Measurements from ENCODE around the gene FAM228A. TPM values are rescaled to one million over a fixed set of nuclear protein-coding genes. Genes with fewer than 3 reads are reported as not detected.

FAM228A gene
- total and polyA plus RNA-seq, 2 donors (not counting 1 experiment from before 2014, with no cell fraction given): 0.07 TPM; not detected in 1

- intact Hi-C loops (cut with micrococcal nuclease): no loop called here
- H3K36me3 ChIP-seq (replicated peaks in 1 of 2; ENCODE audit: control extremely low read depth in 1 of 2, control insufficient read depth in 1 of 2, extremely low read depth in 1 of 2, insufficient read depth in 2 of 2, low read length in 1 of 2): peaks cover 1 to 88% of the 10 kb centered on the region in 2 experiments
- H3K79me2 ChIP-seq (ENCODE audit: control insufficient read depth, insufficient read depth, low read length): no peaks in the 10 kb centered on the region
- H3K27ac Mint-ChIP-seq: peak overlapping the region; percentile 11
- H3K9ac ChIP-seq (ENCODE audit: low read length): no peak overlapping the region
- 80% methylated on average over 3 of the region's 3 CpGs for WGBS (ENCODE audit: insufficient coverage)
- H3K4me3 ChIP-seq (ENCODE audit: control extremely low read depth in 1 of 5, extremely low read depth in 1 of 5, insufficient read depth in 1 of 5, low read depth in 2 of 5, low read length in 4 of 5): no peak overlapping the region
- TF ChIP-seq EZH2 (IDR thresholded peaks at IDR 0.05; ENCODE audit: borderline replicate concordance, insufficient read depth, low read depth, low read length, poor library complexity, severe bottlenecking) (no peak), CTCF (IDR thresholded peaks at IDR 0.05) (no peak)
- H2AFZ ChIP-seq (ENCODE audit: insufficient read depth, low read depth, low read length, poor library complexity, severe bottlenecking): no peak overlapping the region
- no peaks in the 10 kb centered on the region for H3K9me3 ChIP-seq (ENCODE audit: control extremely low read depth in 1 of 3, control insufficient read depth in 2 of 3, insufficient read depth in 1 of 3, low read length in 2 of 3)
- no peak overlapping the region for H3K4me2 ChIP-seq (replicated peaks; ENCODE audit: low read depth, low read length, poor library complexity, severe bottlenecking)
- H3K4me3 Mint-ChIP-seq: no peak overlapping the region
- peak; percentile 67 for ATAC-seq (ENCODE audit: low read depth)
- H3K4me1 Mint-ChIP-seq: peaks cover 11% of the 10 kb centered on the region
- no peaks in the 10 kb centered on the region for H4K20me1 ChIP-seq (ENCODE audit: control insufficient read depth, insufficient read depth, low read length, poor library complexity, severe bottlenecking)
- ChIA-PET CTCF (interaction anchor here (0.5 to 1.6 kb wide), 4 partner anchors 52 to 390 kb away, joined by 3 to 5 read pairs (median 3); no protein-coding TSS in a partner anchor), POLR2A (no interaction called here)
- no peaks in the 10 kb centered on the region for H3K9me3 Mint-ChIP-seq (ENCODE audit: insufficient read depth)
- H3K27me3 Mint-ChIP-seq: no peaks in the 10 kb centered on the region
- no peaks in the 10 kb centered on the region for H3K27me3 ChIP-seq (replicated peaks in 1 of 4; ENCODE audit: control extremely low read depth in 1 of 4, control insufficient read depth in 3 of 4, insufficient read depth in 4 of 4, low read length in 3 of 4)
- peak; percentile 58 for DNase-seq
- H3K27ac ChIP-seq (ENCODE audit: low read length in 2 of 2): no peak overlapping the region
- no peaks in the 10 kb centered on the region for H3K4me1 ChIP-seq (ENCODE audit: control insufficient read depth in 2 of 2, insufficient read depth in 2 of 2, low read length in 2 of 2)
Observed at GRCh38 chr2:24214880-24215279, 40.0 kb downstream of the FAM228A start.

- no peak overlapping the region for H3K27ac ChIP-seq (ENCODE audit: low read length in 2 of 2)
- H3K79me2 ChIP-seq (ENCODE audit: control insufficient read depth, insufficient read depth, low read length): no peaks in the 10 kb centered on the region
- TF ChIP-seq EZH2 (IDR thresholded peaks at IDR 0.05; ENCODE audit: borderline replicate concordance, insufficient read depth, low read depth, low read length, poor library complexity, severe bottlenecking) (no peak), CTCF (IDR thresholded peaks at IDR 0.05) (no peak)
- no peaks in the 10 kb centered on the region for H3K9me3 Mint-ChIP-seq (ENCODE audit: insufficient read depth)
- ATAC-seq (ENCODE audit: low read depth) (no peak), DNase-seq (no peak)
- H3K4me1 ChIP-seq (ENCODE audit: control insufficient read depth in 2 of 2, insufficient read depth in 2 of 2, low read length in 2 of 2): no peaks in the 10 kb centered on the region
- peaks cover 4 to 64% of the 10 kb centered on the region in 2 experiments for H3K36me3 ChIP-seq (replicated peaks in 1 of 2; ENCODE audit: control extremely low read depth in 1 of 2, control insufficient read depth in 1 of 2, extremely low read depth in 1 of 2, insufficient read depth in 2 of 2, low read length in 1 of 2)
- no peaks in the 10 kb centered on the region for H3K9me3 ChIP-seq (ENCODE audit: control extremely low read depth in 1 of 3, control insufficient read depth in 2 of 3, insufficient read depth in 1 of 3, low read length in 2 of 3)
- 98% methylated on average over 18 of the region's 20 CpGs for WGBS (ENCODE audit: insufficient coverage)
- intact Hi-C loops (cut with micrococcal nuclease): no loop called here
- POLR2A ChIA-PET: no interaction called here
- no peaks in the 10 kb centered on the region for H3K27me3 ChIP-seq (replicated peaks in 1 of 4; ENCODE audit: control extremely low read depth in 1 of 4, control insufficient read depth in 3 of 4, insufficient read depth in 4 of 4, low read length in 3 of 4)
- H3K4me3 ChIP-seq (ENCODE audit: control extremely low read depth in 1 of 5, extremely low read depth in 1 of 5, insufficient read depth in 1 of 5, low read depth in 2 of 5, low read length in 4 of 5): no peak overlapping the region
- CTCF ChIA-PET: interaction anchor here (0.5 kb wide), 1 partner anchor 416 kb away, joined by 4 read pairs; no protein-coding TSS in a partner anchor
- peaks cover 4% of the 10 kb centered on the region for H3K4me1 Mint-ChIP-seq
- no peak overlapping the region for H2AFZ ChIP-seq (ENCODE audit: insufficient read depth, low read depth, low read length, poor library complexity, severe bottlenecking)
- H3K4me2 ChIP-seq (replicated peaks; ENCODE audit: low read depth, low read length, poor library complexity, severe bottlenecking): no peak overlapping the region
- no peak overlapping the region for H3K4me3 Mint-ChIP-seq
- H3K9ac ChIP-seq (ENCODE audit: low read length): no peak overlapping the region
- H4K20me1 ChIP-seq (ENCODE audit: control insufficient read depth, insufficient read depth, low read length, poor library complexity, severe bottlenecking): no peaks in the 10 kb centered on the region
- H3K27me3 Mint-ChIP-seq: no peaks in the 10 kb centered on the region
- H3K27ac Mint-ChIP-seq: no peak overlapping the region
Observed at GRCh38 chr2:24220554-24221291, 45.9 kb downstream of the FAM228A start.

Data from B cell (primary cell).